Activated naive CD8-positive, alpha-beta T cell treated with anti-CD3 and anti-CD28 coated beads for 36 hours (primary cell): ENCODE results near the gene STN1. TPM values are rescaled to one million over a fixed set of nuclear protein-coding genes. Genes with fewer than 3 reads are reported as not detected.
A peak's percentile ranks its signal among the peaks of the same experiment; 100 is the strongest.

ENCODE experiments used
- DNase-seq: peaks from one replicate; pipeline ENCODE4 v3.0.0; 2021
- H3K27ac Mint-ChIP-seq: one replicate; pipeline ENCODE4 v1.8.0; 2022; ENCODE audit warnings: mild to moderate bottlenecking, moderate library complexity, mixed read lengths
- H3K27me3 Mint-ChIP-seq: one replicate; pipeline ENCODE4 v1.8.0; 2022; ENCODE audit warnings: mild to moderate bottlenecking, mixed read lengths
- H3K36me3 Mint-ChIP-seq: one replicate; pipeline ENCODE4 v1.8.0; 2021; ENCODE audit warnings: mild to moderate bottlenecking, mixed read lengths
- H3K4me1 Mint-ChIP-seq: one replicate; pipeline ENCODE4 v1.8.0; 2021; ENCODE audit warnings: mixed read lengths
- H3K4me3 Mint-ChIP-seq: one replicate; pipeline ENCODE4 v1.8.0; 2022; ENCODE audit warnings: mild to moderate bottlenecking, moderate library complexity, mixed read lengths
- H3K9me3 Mint-ChIP-seq: one replicate; pipeline ENCODE4 v1.8.0; 2022; ENCODE audit warnings: mixed read lengths
- total RNA-seq, 2 experiments: library from RNA; stranded (reverse); gene quantifications; one replicate each; pipeline ENCODE4 v1.2.3, GENCODE V29; 2021

Gene STN1
- total RNA-seq, 2 experiments from 2014 or later: 25.4 to 25.5 TPM

DNA sequence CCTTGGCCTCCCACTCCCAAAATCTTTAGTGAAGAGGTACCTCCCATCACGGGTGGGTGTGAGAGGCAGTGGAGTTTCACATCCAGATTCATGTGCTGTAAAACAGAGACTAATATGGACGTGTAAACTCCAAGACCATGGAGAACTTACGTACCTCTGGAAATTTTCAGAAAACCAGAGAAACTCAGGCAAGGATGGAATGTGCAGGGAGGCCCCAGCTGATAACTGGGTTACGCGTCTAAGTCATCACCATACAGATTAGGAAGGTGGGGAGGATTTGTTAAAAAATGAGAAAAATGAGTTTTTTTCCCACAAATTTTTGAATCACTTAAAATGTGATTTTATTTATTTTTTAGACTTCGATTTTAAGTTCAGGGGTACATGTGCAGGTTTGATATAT is 16.3 kb upstream of the STN1 start:
- no peaks in the 10 kb centered on the region for H3K4me1 Mint-ChIP-seq
- no peaks in the 10 kb centered on the region for H3K9me3 Mint-ChIP-seq
- H3K36me3 Mint-ChIP-seq: no peaks in the 10 kb centered on the region
- H3K27ac Mint-ChIP-seq: no peak overlapping the region
- H3K27me3 Mint-ChIP-seq: no peaks in the 10 kb centered on the region
- H3K4me3 Mint-ChIP-seq: no peak overlapping the region
- no peak for DNase-seq

- H3K4me1 Mint-ChIP-seq: no peaks in the 10 kb centered on the region
- H3K4me3 Mint-ChIP-seq: no peak overlapping the region
- H3K27ac Mint-ChIP-seq: no peak overlapping the region
- no peaks in the 10 kb centered on the region for H3K36me3 Mint-ChIP-seq
- no peak for DNase-seq
- no peaks in the 10 kb centered on the region for H3K27me3 Mint-ChIP-seq
- H3K9me3 Mint-ChIP-seq: no peaks in the 10 kb centered on the region
These were observed 15.7 kb upstream of the STN1 start for GRCh38 chr10:103933557-103934121.

DNA sequence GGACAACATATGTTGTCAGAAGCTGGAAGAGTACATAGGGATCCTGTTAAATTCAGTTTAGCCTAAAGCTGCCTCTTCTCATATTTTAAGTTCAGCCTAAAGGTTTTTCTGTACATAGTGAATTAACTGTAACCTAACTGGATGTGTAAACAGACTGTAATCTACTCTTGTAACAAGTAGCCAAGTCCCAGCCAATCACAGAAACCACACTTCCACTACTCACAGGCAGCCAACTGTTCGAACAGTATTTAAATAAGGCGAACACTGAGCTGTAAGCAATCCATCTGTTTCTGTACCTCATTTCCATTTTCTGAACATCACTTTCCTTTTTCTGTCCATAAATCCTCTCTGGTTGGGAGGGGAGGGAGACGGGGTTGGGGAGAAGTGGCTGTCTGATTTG is 15.0 kb upstream of the STN1 start:
- Mint-ChIP-seq H3K36me3 (no peaks in the 10 kb centered on the region), H3K4me3 (no peak overlapping the region)

GRCh38 chr10:103932271-103932670 is 14.3 kb upstream of the STN1 start:
- Mint-ChIP-seq H3K27me3 (no peaks in the 10 kb centered on the region), H3K36me3 (no peaks in the 10 kb centered on the region), H3K27ac (no peak overlapping the region), H3K9me3 (no peaks in the 10 kb centered on the region), H3K4me3 (no peak overlapping the region), H3K4me1 (no peaks in the 10 kb centered on the region)
- no peak for DNase-seq

More for the DNA sequence above, 15.0 kb upstream of the STN1 start:
- no peaks in the 10 kb centered on the region for H3K9me3 Mint-ChIP-seq
- no peak overlapping the region for H3K27ac Mint-ChIP-seq
- no peaks in the 10 kb centered on the region for H3K27me3 Mint-ChIP-seq
- H3K4me1 Mint-ChIP-seq: no peaks in the 10 kb centered on the region
- DNase-seq: no peak

- Mint-ChIP-seq H3K27me3 (no peaks in the 10 kb centered on the region), H3K27ac (no peak overlapping the region), H3K4me1 (no peaks in the 10 kb centered on the region), H3K36me3 (no peaks in the 10 kb centered on the region), H3K4me3 (no peak overlapping the region), H3K9me3 (no peaks in the 10 kb centered on the region)
- no peak for DNase-seq
These were observed 13.6 kb upstream of the STN1 start for GRCh38 chr10:103931603-103932002.

- H3K9me3 Mint-ChIP-seq: no peaks in the 10 kb centered on the region
- no peaks in the 10 kb centered on the region for H3K27me3 Mint-ChIP-seq
- no peak for DNase-seq
- no peaks in the 10 kb centered on the region for H3K36me3 Mint-ChIP-seq
- no peaks in the 10 kb centered on the region for H3K4me1 Mint-ChIP-seq
- H3K27ac Mint-ChIP-seq: no peak overlapping the region
- H3K4me3 Mint-ChIP-seq: no peak overlapping the region
These were observed 12.9 kb upstream of the STN1 start for GRCh38 chr10:103930881-103931280.

GRCh38 chr10:103930449-103930848 is 12.5 kb upstream of the STN1 start:
- Mint-ChIP-seq H3K9me3 (no peaks in the 10 kb centered on the region), H3K27me3 (no peaks in the 10 kb centered on the region), H3K4me1 (no peaks in the 10 kb centered on the region), H3K27ac (no peak overlapping the region), H3K36me3 (no peaks in the 10 kb centered on the region), H3K4me3 (no peak overlapping the region)
- DNase-seq: no peak

GRCh38 chr10:103929381-103929921 is 11.5 kb upstream of the STN1 start:
- H3K36me3 Mint-ChIP-seq: no peaks in the 10 kb centered on the region
- H3K27me3 Mint-ChIP-seq: no peaks in the 10 kb centered on the region
- H3K9me3 Mint-ChIP-seq: no peaks in the 10 kb centered on the region
- H3K4me1 Mint-ChIP-seq: no peaks in the 10 kb centered on the region
- H3K4me3 Mint-ChIP-seq: no peak overlapping the region
- H3K27ac Mint-ChIP-seq: no peak overlapping the region
- DNase-seq: no peak

DNA sequence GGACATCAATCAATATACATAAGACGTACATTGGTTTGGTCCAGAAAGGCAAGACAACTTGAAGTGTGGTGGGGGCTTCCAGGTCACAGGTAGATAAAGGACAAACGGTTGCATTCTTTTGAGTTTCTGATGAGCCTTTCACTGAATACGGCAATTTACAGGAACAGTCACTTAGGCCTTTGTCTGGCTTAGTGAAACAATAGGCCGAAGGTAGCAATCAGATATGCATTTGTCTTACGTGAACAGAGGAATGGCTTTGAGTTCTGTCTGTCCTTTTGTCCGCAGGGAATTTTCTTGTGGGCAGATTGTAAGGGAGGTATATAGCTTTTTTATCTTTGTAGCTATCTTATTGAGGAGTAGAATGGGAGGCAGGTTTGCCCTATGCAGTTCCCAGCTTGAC is 10.8 kb upstream of the STN1 start:
- Mint-ChIP-seq H3K4me1 (no peaks in the 10 kb centered on the region), H3K36me3 (no peaks in the 10 kb centered on the region), H3K9me3 (no peaks in the 10 kb centered on the region), H3K27ac (no peak overlapping the region), H3K4me3 (no peak overlapping the region), H3K27me3 (no peaks in the 10 kb centered on the region)
- DNase-seq: no peak

DNA sequence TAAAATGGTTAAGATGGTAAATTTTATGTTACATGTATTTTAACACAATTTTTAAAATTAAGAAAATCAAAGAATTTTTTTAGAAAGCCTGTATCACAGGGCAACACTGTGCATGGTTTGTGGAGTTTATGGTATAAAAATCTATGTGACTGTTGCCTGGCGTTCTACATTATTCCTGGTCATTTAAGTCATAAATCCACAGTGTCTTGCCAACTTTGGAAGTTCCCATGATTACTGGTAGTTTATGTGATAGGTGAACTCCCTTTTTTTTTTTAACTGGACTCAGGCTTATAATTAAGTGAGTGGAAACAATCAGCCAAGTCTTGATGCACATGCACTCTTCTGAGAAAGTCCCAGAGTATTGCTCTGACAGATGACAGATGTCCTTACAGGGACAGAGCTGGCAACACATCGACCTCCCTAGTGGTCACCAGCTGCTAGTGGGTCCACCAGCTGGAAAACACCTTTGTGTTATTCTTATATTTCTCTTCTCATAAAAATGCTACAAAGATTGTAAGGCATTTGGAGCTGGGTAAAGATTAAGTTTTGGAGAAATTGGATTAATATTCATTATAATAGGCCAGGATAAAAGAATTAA is 8.8 kb upstream of the STN1 start:
- Mint-ChIP-seq H3K27ac (no peak overlapping the region), H3K36me3 (no peaks in the 10 kb centered on the region), H3K9me3 (no peaks in the 10 kb centered on the region), H3K4me1 (no peaks in the 10 kb centered on the region), H3K27me3 (no peaks in the 10 kb centered on the region), H3K4me3 (no peak overlapping the region)
- DNase-seq: no peak

- H3K4me1 Mint-ChIP-seq: no peaks in the 10 kb centered on the region
- no peak overlapping the region for H3K27ac Mint-ChIP-seq
These were observed 7.6 kb upstream of the STN1 start for GRCh38 chr10:103925591-103925990.

GRCh38 chr10:103923502-103923901 is 5.5 kb upstream of the STN1 start:
- Mint-ChIP-seq H3K4me3 (no peak overlapping the region), H3K27me3 (no peaks in the 10 kb centered on the region), H3K9me3 (no peaks in the 10 kb centered on the region), H3K4me1 (peaks cover 5% of the 10 kb centered on the region), H3K27ac (no peak overlapping the region), H3K36me3 (no peaks in the 10 kb centered on the region)
- DNase-seq: no peak

More at GRCh38 chr10:103925591-103925990, 7.6 kb upstream of the STN1 start:
- Mint-ChIP-seq H3K36me3 (no peaks in the 10 kb centered on the region), H3K27me3 (no peaks in the 10 kb centered on the region), H3K9me3 (no peaks in the 10 kb centered on the region), H3K4me3 (no peak overlapping the region)
- no peak for DNase-seq

GRCh38 chr10:103922659-103923058 is 4.7 kb upstream of the STN1 start:
- peaks cover 6% of the 10 kb centered on the region for H3K4me1 Mint-ChIP-seq
- no peak for DNase-seq
- no peaks in the 10 kb centered on the region for H3K27me3 Mint-ChIP-seq
- H3K4me3 Mint-ChIP-seq: no peak overlapping the region
- no peaks in the 10 kb centered on the region for H3K9me3 Mint-ChIP-seq
- no peak overlapping the region for H3K27ac Mint-ChIP-seq
- H3K36me3 Mint-ChIP-seq: no peaks in the 10 kb centered on the region

DNA sequence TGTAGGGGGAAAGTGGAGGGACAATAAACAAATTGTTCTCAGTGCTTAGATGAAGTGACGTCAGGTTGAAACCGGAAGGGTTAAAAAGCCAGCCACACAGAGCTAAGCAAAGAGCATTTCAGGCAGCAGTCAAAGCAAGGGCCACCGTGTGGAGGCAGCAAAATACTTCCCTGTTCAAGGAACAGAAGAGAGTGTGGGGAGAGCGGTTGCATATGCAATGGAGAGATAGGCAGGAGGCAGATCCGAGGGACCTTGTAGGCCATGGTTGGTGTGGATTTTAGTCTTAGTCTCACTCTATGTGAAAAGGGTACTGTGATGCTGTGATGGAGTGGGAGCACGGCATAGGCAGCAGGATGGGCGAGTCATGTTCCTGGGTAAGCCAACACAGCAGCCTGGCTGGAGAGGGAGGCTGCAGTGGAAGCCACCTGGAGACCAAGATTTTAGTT is 3.8 kb upstream of the STN1 start:
- peak; percentile 28 for DNase-seq
- peaks cover 6% of the 10 kb centered on the region for H3K4me1 Mint-ChIP-seq
- no peaks in the 10 kb centered on the region for H3K9me3 Mint-ChIP-seq
- no peak overlapping the region for H3K4me3 Mint-ChIP-seq
- H3K27me3 Mint-ChIP-seq: no peaks in the 10 kb centered on the region
- no peaks in the 10 kb centered on the region for H3K36me3 Mint-ChIP-seq
- H3K27ac Mint-ChIP-seq: no peak overlapping the region

DNA sequence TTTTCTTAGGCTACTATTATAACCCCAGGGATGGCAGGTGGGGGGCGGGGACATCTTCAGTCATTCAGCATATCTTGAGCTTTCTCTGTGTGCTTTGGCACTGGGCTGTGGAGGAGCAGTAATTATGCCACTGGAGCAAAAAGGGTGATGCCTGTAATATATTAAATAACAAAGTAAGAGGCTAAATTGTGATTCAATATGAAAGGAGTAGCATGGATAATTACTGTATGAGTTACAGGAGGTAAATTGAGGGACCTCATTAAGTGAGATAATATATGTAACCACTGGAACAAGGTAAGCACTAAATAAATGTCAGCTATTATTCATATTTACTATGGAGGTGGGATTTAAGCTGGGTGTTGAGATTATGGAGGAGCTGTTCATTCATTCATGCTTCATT is 3.3 kb upstream of the STN1 start:
- H3K4me3 Mint-ChIP-seq: no peak overlapping the region

GRCh38 chr10:103919648-103920025 is 1.7 kb upstream of the STN1 start:
- H3K9me3 Mint-ChIP-seq: peaks cover 8% of the 10 kb centered on the region
- no peak overlapping the region for H3K27ac Mint-ChIP-seq
- H3K4me3 Mint-ChIP-seq: no peak overlapping the region
- peaks cover 14% of the 10 kb centered on the region for H3K36me3 Mint-ChIP-seq
- DNase-seq: no peak
- H3K27me3 Mint-ChIP-seq: no peaks in the 10 kb centered on the region
- peaks cover 21% of the 10 kb centered on the region for H3K4me1 Mint-ChIP-seq

More for the DNA sequence above, 3.3 kb upstream of the STN1 start:
- DNase-seq: no peak
- Mint-ChIP-seq H3K36me3 (peaks cover under 1% of the 10 kb centered on the region), H3K9me3 (no peaks in the 10 kb centered on the region), H3K4me1 (peaks cover 7% of the 10 kb centered on the region), H3K27me3 (no peaks in the 10 kb centered on the region), H3K27ac (no peak overlapping the region)
